ENCODE measurements around the gene MINDY1.

MINDY1 gene

GRCh38 chr1:151010346-151010726 is 3.6 kb upstream of the MINDY1 start:
- no peak for DNase-seq

- no peak for DNase-seq
Measured at GRCh38 chr1:151009674-151010345, 3.1 kb upstream of the MINDY1 start.

- no peak for DNase-seq
Measured at GRCh38 chr1:151009206-151009587, 2.5 kb upstream of the MINDY1 start.

GRCh38 chr1:151008244-151009205 is 1.8 kb upstream of the MINDY1 start, which contains the start of gene PRUNE1:
Gene PRUNE1, plus strand, starts transcription at chr1:151008449. Its CDS starts 184 bp downstream, at chr1:151008633.
- peak; percentile 99 for DNase-seq

DNA sequence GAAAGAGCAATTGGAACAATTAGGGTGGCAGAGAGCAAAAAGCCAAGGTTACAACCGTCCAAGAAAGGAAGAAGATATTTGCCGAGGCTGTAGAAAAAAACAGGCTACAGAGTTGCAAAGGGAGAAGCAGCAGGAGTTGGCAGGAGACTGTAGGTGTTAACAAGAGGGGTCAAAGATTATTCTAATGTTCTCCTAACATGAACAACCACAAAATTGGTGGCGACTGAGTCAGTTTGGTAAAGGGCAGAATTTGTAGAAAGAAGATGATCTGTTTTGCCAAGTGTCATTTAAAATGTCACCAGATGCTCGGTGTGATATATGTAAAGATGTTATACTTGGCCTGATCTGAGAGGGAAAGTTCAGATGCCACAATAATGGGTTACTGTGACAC is 1.1 kb upstream of the MINDY1 start:
- no peak for DNase-seq

GRCh38 chr1:151005729-151006319 is 878 bp downstream of the MINDY1 start:
- DNase-seq, result no peak

- DNase-seq, result peak; percentile 51
Measured at GRCh38 chr1:151003180-151003579, 3.5 kb downstream of the MINDY1 start.

- no peak for DNase-seq
Measured at GRCh38 chr1:151002611-151003010, 4.1 kb downstream of the MINDY1 start.

GRCh38 chr1:151002051-151002450 is 4.7 kb downstream of the MINDY1 start:
- DNase-seq, result no peak

GRCh38 chr1:151001602-151002001 is 5.1 kb downstream of the MINDY1 start:
- no peak for DNase-seq

DNA sequence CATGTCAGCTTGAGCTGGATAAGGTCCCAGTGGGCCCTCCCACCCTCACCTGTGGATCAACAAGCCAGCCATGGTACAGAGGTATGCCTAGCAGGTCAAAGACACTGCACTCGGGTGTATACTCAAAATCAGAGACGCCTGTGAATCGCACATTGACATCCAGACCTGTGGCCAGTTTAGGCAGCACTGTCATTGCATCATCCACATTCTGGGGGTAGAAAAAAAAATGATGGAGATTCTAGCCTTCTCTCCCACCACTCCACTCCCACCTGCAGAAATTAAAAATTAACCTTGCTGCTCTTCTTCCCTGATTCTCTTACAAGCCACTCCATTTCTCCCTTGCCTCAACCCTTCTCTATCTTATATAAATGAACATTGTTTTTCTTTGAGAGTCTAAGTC is 6.3 kb downstream of the MINDY1 start:
- no peak for DNase-seq

- DNase-seq, result no peak
Measured at GRCh38 chr1:150999926-151000325, 6.8 kb downstream of the MINDY1 start.

DNA sequence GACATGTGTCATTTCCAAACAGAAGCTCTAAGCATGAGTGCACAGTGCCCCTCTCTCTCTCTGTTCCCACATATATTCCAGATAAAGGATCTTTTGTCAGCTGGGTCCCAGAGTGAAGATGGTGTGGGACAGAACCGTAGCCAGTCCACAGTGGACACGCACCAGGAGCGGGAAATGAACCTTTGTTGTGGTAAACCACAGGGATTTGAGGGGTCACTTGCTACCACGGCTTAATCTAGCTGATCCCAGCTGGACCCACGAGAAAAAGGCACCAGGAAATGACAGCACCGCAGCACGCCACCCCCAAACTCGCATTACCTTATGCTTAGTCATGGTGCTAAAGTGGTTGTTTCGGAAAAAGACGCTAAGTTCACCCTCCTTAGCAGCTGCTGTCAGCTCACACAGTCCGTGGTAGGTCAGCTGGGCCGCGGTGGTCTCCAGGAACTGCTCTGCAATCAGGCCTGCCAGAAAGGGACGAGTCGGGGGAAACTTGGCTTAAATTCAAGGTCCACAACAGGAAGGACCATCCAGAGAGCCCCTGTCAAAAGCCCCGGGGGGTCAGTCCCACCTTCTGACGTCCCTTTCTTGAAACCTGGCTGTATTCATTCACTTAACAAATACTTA is 7.5 kb downstream of the MINDY1 start:
- DNase-seq, result no peak

DNA sequence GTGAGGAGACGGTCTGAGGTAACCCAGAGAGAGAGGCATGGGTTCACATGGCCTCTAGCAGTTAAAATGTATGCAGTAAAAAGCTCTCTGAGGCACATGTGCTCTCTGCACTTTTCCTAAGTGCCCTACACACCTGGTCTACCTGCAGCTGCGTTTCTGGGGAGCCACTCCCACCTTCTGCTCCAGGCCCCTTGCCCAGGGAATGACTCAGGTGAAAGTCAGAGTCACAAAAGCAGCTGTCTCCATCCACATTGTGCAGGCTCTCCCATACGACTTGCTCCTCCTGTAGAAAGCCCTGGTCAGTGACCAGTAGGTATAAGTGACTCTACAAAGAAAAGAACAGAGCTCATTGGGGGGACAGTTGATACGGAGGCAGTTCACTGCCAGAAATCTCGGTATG is 8.8 kb downstream of the MINDY1 start:
- DNase-seq, result no peak

DNA sequence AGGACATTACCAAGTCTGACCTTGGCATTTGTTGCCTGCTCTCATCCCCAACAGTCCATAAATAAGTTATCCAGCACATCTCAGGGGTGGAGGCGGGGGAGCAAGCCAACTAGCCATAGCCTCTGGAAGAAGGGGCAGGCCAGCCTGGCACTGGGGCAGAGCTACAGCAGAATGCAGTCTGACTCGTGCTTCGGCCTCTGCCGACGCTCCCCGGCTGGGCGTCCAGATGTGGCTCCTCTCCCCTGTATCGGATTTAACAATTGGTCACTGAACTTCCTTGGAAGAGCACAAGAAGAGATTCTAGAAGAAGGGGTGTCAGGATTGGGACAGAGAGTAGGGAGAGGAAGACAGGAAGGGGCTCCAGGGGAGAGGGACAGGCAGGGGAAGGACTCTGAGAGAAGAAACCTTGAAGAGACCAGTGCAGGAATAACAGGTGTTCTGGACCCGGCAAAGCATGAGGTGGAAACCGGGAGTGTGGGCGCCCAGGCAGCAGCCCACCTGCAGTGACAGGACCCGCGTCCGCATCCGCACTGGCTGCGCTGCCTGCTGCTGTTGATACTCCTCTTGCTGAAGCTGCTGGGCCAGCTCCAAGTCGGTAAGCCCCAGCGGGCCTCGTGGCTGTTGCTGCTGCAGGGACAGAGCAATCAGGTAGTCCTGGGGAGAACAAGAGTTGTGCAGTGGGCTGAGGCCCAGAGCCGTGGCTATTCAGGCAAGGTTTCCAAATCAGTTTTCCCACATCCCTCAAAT is 9.4 kb downstream of the MINDY1 start:
- no peak for DNase-seq

DNA sequence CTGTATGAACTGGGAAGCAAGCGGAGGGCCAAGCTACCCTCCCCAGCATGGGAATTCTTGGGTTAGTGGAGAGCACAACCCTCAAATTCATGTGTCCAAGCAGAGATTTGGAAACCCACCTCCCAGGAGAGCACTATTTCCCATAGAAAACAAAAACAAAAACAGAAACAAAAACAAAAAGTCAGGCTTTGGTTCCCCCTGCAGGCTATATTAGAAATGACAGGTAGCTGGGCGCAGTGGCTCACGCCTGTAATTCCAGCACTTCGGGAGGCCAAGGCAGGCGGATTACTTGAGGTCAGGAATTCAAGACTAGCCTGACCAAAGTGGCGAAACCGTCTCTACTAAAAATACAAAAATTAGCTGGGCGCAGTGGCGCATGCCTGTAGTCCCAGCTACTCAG is 10.8 kb downstream of the MINDY1 start:
- DNase-seq, result peak; percentile 58

DNA sequence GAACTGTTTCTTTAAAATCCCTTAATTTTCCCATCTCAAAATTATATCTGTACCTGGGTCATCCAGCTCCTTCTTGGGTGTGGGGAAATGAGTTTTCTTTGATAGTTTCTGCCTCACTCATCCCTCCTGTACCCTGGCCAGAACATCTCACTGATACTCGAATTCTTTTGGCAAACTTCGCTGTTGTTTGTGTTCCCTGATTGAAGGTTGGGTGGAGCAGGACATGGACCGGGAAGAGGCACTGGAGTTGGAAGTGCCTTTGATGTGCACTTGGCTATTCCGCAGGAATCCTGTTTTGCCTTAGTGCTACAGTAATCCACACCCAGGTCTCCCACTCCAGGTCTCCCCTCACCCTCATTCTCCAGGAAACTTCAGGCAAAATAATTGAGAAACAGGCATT is 11.2 kb downstream of the MINDY1 start:
- no peak for DNase-seq

GRCh38 chr1:150994248-150994647 is 12.5 kb downstream of the MINDY1 start:
- DNase-seq, result no peak

- DNase-seq, result no peak
Measured at GRCh38 chr1:150992626-150993025, 14.1 kb downstream of the MINDY1 start.

- DNase-seq, result no peak
Measured at GRCh38 chr1:150987924-150988323, 18.8 kb downstream of the MINDY1 start.

DNA sequence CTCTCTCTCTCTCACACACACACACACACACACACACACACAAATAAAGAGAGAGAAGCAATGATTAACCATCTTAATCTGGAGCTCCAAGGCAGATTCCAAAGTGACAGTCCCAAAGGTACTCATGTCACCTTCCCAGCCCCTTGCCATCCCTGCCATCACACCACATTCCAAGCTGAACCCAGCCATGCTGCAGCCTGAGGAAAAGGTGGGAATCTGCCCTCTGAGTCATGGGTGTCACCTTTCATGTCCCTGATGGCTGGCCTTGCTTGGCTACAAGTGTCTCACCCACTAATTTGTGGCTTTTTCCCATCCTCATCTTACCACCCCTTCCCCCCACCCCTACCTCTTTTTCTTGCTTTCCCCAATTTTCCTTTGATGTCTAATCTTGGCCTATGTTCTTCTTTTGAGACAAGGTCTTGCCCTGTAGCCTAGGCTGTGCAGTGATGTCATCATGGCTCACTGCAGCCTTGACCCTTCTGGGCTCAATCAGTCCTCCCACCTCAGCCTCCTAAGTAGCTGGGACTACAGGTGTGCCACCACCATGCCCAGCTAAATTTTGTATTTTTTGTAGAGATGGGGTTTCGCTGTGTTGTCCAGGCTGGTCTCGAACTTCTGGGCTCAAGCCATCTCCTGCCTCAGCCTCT is 21.4 kb downstream of the MINDY1 start:
- DNase-seq, result no peak
